Measurements from ENCODE around the gene HEPACAM2.

Gene HEPACAM2

DNA sequence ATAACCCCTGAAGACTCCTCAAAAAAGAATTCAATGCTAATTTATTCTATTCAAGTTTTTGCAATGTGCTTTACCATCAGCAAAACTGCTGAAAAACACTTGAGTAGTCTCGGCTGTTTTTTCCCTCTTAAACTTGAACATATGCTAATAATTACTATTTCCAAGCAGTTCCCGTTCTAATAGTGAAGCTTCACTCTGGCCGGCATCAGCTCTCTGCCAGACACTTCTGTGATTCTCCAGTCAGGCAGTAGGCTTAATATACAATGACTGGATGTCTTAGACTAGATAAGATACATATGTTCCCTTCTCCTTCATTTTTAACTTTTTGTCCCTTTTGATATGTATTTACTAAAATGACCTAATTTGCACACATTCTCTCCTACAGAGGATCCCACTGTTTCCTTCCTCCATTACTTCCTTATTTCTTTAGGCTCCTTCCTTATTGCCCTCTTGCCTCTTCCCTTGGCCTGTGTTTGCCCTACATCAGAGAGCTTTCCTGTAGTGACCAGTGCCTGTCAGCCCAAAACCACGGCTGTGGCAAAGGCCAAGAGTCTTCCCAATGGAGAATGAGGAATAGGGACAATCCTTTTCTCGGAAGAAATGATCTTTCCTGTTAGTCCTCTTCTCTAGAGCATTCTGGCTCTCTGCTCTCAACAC is 23.5 kb downstream of the HEPACAM2 start:
- DNase-seq (ENCODE audit: low read depth), result no peak

DNA sequence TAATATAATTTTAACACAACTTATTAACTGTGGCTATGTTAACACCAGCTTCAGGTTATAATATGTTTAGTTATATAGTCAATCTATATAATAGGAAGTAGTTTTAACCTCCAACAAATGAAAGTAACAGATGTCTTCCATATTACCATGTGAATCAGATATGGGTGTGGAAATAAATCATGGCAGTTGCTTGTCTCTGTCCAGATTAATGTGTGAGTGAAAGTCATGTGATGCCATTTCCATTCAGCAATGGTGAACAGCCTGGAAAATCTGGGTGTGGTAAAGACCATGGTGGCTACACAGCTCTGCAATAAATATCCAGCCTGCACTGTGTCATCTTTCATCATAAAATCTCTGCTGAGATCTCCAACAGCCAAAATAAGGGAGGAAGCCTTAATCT is 27.8 kb downstream of the HEPACAM2 start:
- DNase-seq (ENCODE audit: low read depth), result no peak

DNA sequence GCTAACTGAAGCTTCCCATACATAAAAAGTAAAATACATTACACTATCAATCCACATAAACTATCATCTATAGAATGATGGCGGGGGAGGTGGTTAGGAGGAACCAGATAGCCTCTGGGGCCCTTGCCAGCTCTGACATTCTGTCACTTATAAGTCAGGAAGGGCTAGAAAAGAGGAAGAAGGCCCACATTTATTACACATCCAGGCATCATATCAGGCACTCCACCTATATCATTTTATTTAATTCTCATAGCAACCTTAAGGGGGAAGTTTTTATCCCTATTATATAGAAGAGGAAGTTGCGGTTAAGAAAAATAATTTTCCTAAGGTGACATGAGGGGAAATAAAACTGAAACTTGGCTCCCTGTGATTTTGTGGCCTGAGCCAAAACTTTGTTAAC is 29.9 kb downstream of the HEPACAM2 start:
- no peak for DNase-seq (ENCODE audit: low read depth)

DNA sequence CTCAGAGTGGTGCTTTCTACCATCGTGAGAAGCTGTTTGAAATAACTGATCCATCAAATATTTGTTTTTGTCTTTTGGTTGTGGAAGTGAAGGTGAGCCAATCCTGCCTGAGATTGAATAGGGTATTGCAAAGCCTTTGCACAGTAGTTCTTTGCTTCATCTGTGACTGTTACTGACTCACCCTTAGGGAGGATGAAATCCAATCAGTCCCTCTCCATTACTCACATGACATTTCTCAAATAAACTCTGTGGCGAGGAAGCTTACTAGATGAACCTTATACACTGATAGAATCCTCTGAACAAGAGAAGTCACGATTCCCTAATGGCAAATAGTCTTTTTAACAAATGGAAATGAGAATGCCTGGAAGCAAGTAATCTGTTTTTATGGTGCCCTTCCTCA is 31.9 kb downstream of the HEPACAM2 start:
- no peak for DNase-seq (ENCODE audit: low read depth)

DNA sequence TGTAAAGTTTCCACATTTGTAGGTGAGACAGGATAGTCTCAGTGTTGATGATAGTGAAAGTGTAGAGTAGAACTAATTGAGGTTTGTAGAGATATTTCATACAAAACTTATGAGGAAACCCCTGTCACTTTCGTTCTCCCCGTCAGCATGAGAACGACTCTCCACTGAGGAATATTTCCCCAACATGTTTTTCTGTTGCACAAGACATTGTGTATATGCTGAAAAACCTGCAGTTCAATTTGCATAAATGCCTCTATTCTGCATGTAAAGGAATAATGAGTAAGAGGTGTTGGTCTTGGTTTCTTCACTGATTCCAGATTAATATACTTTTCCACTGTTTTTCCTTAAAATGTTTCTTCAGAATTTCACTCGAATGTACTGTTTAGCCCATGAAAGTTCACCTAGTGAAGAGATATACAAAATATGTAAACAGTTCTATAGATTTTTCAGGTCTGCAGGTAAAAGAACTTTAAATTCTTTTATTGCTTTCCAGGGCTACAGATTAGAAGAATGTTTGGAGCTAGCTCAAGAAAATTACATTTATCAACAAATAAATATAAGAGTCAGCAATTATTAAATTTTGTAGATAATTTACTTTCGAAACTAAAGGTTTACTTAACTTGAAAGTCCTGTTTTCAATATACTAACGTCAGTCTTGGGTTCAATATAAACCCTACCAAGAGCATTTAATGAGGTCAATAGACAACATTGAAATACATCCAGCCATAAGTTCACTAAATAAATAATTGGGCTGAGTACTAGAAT is 37.2 kb downstream of the HEPACAM2 start:
- no peak for DNase-seq (ENCODE audit: low read depth)

DNA sequence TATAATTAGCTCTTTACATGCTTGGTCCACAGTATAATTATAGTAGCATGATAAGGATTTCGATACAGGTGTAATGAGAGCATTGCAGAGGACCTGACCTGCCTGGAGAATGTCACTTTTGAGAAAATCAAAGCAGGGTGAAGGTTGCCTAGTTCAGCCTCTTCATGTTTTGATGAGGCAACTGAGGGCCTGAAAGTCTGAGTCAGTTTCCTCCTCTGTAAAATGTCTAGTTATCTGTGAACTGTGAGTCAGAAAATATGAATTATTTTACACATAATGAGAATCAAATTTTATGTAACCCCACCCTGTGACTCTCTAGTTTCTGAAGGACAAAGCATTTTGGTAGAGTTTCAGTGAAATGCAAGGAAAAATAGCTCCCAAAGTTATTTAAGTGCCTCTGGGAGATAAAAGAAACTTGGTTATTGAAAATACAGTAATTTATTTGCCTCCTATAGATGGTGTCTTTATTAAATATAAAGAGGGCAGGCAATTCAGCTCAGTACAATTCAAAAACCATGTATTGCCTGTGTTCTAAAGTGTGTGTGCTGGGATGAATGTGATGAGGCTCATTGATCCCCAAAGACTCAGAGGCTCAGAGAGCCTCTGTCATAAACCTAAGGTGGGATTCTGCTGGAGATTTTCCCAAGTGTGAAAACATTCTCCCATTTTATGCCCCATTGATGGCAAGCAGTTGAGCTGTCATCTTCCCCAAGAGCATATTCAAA is 40.8 kb downstream of the HEPACAM2 start:
- no peak for DNase-seq (ENCODE audit: low read depth)

DNA sequence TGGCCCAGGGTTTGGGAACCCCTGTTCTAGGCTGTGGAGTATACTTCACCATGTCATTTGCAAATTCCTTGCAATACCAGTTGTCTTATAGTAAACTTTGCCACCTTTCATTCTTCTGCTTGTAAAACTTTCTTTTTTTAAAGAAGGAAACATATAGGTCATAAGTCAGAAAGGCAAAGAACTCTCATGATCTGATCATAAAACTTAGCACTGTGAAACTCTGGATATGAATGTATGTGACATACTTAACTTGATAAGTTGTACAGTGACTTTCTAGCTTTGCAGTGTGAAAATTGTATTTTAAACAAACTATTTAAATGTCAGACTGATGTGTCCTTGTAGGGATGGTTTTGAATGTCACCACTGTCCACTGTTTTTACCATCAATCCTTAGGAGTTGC is 47.1 kb downstream of the HEPACAM2 start:
- no peak for DNase-seq (ENCODE audit: low read depth)

DNA sequence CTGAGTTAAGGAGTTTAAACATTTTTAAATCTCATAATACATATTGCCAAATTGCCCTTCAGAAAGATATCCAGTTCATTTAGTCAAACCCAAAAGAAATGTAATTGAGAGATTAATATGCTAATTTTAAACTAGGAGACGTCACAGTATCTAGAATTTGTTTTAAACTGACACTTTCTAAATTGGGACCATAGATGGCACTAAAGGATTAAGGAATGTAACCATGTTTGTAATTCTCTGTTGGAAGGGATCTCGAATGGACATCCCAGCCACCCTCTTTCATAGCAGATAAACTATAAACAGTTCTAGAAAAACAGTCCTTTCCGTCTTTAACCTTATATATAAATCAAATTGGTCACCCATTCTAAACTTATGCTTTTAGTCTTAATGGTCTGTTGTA is 48.1 kb downstream of the HEPACAM2 start:
- no peak for DNase-seq (ENCODE audit: low read depth)

DNA sequence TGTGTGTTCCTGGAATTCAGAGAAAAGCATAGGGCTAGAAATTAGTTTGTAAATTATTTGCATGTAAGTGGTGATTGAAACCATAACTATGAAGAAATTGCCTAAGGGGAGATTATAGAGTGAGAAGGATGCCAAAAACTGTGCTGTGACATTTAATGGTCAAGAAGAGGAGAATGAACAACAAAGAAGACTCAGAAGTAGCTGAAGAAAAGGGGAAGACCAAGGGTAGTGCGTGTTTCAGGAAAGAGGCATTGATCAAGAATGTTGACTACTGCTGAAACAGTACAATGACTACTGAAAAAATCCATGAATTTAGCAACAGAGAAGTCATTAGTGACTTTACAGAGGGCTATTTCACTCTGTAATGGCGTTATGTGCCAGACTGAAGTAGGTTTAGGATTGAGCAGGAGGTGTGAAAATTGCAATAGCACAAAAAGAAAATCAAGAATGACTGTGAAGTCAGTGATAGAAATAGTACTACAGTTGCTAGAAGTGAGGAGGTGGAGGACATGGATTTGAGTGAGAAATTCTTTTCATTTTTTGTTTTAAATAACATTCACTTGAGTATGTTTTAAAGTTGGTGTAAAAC is 49.2 kb downstream of the HEPACAM2 start:
- DNase-seq (ENCODE audit: low read depth), result no peak

DNA sequence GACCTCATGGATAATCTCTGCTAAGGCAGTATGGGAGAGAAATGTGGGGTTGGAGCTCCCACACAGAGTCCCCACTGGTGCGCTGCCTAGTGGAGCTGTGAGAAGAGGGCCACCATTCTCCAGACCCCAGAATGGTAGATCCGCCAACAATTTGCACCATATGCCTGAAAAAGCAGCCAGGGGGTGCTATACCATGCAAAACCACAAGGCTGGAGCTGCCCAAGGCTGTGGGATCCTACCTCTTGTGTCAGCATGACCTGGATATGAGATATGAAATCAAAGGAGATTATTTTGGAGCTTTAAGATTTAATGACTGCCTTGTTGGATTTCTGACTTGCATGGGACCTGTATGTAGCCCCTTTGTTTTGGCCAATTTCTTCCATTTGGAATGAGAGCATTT is 51.0 kb downstream of the HEPACAM2 start:
- no peak for DNase-seq (ENCODE audit: low read depth)

DNA sequence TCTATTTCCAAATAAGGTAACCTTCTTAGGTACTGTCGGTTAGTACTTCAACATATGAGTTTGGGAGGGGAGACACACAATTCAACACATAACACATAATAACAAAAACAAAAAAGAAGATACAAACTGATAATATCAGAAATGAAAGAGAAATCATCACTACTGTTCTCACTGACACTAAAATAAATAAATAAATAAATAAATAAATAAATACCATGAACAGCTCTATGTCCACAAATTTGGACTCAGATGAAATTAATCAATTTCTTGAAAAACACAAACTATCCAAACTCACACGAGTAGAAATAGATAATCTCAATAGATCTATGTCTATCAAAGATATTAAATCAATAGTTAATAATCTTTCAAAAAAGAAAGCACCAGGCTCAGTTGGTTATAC is 53.6 kb downstream of the HEPACAM2 start:
- no peak for DNase-seq (ENCODE audit: low read depth)

DNA sequence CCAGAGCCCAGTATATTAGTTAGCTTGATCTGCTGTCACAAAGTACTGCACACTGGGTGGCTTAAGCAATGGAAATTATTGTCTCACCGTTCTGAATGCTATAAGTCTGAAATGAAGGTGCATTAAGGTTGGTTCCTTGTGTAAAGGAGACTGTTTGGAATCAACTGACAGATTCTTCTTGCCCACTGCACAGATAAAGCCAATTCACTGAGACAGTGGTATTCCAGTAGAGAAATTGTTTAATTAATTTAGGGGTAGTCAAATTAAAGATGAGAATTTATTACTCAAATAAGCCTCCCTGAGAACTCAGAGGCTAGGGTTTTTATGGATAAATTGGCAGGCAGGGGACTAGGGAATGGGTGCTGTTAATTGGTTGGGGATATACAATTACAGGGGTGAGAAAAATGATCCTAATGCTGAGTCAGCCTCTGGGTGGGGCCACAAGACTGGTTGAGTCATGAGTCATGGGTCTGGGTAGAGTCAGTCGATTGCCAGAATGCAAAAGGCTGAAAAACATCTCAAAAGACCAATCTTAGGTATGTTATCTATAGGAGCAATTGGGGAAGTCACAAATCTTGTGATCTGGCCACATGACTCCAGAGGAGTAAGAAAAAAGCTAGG is 54.6 kb downstream of the HEPACAM2 start:
- no peak for DNase-seq (ENCODE audit: low read depth)

DNA sequence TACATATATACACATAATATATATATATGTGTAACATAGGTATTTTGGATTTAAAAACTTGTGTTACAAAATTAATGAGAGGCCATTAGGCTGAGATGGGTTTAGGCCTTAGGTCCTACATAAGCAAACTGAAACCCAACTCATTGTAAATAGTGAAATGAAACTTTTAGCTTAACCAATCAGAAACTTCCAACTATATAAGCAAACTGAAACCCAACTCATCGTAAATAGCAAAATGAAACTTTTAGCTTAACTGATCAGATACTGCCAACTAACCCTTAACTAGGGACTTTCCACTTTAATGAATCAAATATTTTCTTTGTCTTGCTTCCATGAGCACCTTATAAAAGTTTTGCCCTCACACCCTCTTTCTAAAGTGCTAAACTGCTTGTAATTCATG is 60.8 kb downstream of the HEPACAM2 start:
- DNase-seq (ENCODE audit: low read depth), result no peak

DNA sequence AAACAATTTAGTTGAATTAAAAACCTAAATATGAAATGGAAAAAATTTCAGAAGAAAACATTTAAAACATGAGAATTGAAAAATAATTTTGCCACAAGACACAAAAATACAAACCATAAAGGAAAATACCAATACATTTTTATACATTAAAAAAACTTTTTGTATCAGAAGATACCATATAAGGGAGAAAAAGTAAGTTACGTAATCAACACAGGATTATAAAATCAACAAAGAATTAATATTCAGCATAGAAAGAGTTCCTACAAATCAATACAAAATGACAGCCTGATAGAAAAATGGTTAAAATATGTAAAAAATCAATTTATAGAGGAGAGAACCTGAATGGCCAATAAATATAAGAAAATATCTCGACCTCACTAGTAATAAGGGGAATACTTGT is 61.5 kb downstream of the HEPACAM2 start:
- DNase-seq (ENCODE audit: low read depth), result no peak

DNA sequence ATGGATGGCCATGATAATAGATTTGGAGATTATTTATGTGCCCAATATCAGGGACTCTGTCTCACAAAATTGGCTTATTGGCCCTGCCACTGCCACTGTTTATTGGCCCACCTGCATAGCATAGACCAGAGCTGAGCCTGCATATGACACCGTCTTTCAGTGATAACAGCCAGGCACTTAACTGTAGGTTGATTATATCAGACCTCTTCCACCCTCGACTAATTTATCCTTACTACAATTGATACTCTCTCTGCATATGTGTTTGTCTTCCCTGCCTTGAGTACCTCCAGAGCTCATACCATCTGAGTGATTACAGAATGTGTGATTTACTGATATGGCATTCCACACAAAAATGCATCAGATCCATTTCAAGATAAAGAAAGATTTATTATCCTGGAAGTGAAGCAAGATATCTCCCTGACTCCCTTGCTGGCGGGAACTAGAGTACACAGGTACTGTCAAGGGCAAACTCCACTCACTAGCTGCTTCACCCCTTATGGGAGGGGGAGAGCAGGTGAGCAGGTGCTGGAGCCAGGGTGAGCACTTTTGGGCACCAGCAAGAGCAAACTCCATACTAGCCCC is 65.0 kb downstream of the HEPACAM2 start:
- DNase-seq (ENCODE audit: low read depth), result no peak

DNA sequence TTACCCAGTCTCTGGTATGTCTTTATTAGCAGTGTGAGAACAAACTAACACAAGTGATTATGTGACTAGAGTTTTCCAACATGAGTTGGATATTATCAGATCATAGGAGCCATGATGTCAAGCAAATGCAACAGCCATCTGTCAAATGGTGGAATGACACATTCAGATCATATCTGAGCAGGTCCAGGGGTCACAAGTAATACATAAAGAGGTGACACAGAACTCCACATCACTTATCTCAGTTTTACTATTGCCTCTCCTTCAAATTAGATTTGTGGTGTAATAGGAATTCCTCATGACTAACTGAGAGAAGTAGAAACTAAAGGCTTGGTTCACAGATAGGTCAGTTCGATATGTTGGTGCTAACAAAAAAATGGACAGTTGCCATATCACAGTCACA is 65.9 kb downstream of the HEPACAM2 start:
- no peak for DNase-seq (ENCODE audit: low read depth)

DNA sequence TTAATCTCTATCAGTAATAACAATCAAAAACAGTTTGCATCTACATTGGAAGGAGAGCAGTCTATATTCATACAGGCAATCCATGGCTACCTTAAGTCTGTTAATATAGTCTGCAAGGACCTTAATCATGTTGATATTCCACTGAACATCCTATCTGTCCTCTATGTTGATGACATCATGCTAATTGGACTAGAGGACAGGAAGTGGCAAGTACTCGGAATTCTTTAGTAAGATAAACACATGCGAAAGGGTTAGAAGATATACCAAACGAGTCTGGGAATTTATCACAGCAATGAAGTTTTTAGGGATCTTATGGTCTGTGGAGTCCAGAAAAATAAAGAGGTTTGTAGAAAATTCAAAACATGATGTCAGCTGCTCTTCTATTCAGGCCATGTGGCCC is 66.8 kb downstream of the HEPACAM2 start:
- DNase-seq (ENCODE audit: low read depth), result no peak

DNA sequence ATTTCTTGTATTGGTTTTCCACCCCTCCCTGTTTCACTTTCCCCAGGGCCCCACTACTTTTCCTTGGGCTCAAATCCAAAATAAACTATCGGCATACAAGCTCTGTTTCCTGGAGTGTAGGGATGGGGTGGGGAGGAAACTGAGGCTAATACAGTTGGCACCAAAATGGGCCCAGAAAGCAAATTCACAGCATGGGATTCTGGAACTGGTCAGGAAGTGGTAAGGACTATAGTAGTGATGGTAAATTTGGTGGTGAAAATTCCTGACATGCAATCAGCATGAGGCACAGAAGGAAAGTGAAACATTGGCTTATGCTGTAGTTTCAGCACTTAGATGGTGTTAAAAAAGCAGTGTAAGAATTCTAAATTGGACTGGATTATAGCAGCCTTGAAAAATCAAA is 69.4 kb downstream of the HEPACAM2 start:
- no peak for DNase-seq (ENCODE audit: low read depth)

DNA sequence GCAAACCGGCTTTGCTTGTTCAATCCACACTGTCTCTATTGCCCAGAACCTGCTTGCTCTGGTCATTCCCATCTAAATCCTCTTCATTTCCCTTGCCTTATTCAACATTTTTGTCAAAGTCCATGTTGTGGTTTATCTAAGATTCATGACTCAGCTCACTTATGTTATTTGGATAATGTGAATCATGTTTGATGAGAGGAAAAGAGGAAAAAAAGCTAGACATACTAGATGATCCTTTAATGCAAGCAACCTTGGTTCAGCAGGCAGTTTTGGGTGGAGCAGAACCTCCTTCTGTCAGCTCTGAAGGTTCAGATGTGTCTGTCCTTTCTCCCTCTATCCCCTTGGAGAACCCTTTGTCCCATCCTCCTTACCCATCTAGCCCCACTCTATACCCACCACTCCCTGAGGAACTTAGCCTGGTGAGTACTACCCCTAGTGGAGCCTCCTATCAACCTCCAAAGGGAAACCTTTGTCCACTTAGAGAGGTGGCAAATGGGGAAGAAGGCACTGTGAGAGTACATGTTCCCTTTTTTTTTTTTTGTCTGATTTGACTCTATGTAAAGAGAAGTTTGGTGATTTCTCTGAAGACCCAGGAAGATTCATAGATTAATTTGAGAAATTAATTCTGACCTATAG is 76.0 kb downstream of the HEPACAM2 start:
- no peak for DNase-seq (ENCODE audit: low read depth)

DNA sequence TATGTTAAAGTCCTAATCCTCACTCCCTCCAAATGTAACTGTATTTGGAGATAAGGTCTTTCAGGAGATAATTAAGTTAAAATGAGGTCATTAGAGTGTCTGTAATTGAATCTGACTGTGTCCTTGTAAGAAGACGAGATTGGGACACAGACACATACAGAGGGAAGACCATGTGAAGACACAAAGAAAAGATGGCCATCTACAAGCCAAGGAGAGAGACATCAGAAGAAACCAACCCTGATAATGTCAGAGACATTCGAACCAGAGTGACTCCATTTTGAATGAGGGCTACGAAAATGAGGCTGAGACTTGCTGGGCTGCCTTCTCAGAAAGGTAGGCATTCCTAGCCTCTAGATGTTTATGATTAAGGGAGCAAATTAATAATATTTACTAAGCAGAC is 77.5 kb downstream of the HEPACAM2 start:
- DNase-seq (ENCODE audit: low read depth), result no peak

DNA sequence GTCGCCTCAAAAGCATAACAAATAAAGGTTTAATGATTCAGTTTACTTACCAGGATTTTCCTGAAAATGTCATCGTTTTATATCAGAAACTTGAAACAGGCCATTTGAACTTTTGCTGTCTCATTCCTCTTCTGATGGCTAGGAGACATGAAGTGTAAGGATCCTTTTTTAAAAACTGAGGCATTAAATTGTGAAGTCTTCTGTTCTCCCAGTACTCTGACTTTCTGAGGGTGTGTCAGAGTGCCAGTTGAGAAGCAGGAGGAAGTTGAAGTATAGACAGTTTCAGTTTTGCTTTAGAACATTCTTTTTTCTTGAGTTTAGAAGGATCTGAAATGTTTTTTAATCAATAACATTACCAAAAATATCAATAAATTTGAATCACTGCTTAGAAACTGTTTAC is 78.1 kb downstream of the HEPACAM2 start, which contains the start of gene SAMD9L:
SAMD9L (minus strand) TSS at position 242 of the 400 bp plus-strand sequence. CDS start 12,414 bp downstream, outside the sequence.
- DNase-seq (ENCODE audit: low read depth), result no peak

Data from stimulated activated CD8-positive, alpha-beta memory T cell treated with anti-CD3 and anti-CD28 coated beads, Interleukin-7, amount 100 ng/mL, for 24 hours (primary cell).